GM19351 (cell line): ENCODE measurements around the gene CDH11.

Source experiments
- ATAC-seq: cut with Tn5 transposase; IDR thresholded peaks from one replicate; pipeline ENCODE4 v1.9.1; 2021; ENCODE audit warnings: mild to moderate bottlenecking, moderate library complexity; ENCODE audit not compliant: unreplicated experiment

Gene CDH11

DNA sequence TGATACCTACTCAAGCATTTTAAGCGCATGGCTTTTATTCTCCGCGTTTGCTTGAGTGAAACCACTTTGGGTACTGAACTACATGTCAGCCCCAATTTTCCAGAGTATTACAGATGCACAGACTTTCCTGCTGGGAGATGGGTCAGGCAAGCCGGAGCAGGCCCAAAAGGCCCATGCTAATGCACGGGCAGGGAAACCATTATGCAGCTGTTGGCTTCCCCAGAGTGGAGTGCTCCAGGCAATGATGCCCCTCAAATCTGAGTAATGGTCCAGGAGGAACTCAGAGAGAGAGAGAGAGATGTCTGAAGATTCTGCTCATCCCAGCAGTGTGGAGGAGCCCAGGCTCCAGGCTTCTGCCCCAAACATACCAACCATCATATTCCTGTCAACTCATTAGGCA lies 80.2 kb downstream of the CDH11 start:
- ATAC-seq: no peak

GRCh38 chr16:65038100-65038499 lies 83.8 kb downstream of the CDH11 start:
- ATAC-seq: no peak

GRCh38 chr16:65037556-65037955 lies 84.3 kb downstream of the CDH11 start:
- no peak for ATAC-seq

- no peak for ATAC-seq
These were observed 86.9 kb downstream of the CDH11 start for GRCh38 chr16:65034915-65035314.

GRCh38 chr16:65032387-65032786 lies 89.5 kb downstream of the CDH11 start:
- no peak for ATAC-seq

- no peak for ATAC-seq
These were observed 97.1 kb downstream of the CDH11 start for GRCh38 chr16:65024767-65025178.

DNA sequence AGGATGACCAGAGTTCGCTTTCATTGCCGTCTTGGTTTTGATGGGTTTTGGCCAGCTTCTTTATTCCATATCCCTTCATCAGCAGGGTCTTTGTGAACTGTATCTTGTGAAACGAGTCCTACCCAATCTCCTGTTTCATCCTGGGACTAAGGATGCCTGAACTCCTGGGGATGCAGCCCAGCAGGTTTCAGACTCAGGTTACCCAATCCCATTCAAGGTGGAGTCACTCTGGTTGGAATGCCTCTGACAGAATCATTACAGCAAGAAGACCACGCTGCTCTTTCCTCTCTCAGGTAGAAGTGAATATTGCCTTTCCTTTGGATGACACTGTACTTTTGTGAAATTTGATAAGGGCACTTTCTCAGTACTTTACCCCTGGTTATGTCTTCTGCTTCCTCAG lies 98.1 kb downstream of the CDH11 start:
- no peak for ATAC-seq

DNA sequence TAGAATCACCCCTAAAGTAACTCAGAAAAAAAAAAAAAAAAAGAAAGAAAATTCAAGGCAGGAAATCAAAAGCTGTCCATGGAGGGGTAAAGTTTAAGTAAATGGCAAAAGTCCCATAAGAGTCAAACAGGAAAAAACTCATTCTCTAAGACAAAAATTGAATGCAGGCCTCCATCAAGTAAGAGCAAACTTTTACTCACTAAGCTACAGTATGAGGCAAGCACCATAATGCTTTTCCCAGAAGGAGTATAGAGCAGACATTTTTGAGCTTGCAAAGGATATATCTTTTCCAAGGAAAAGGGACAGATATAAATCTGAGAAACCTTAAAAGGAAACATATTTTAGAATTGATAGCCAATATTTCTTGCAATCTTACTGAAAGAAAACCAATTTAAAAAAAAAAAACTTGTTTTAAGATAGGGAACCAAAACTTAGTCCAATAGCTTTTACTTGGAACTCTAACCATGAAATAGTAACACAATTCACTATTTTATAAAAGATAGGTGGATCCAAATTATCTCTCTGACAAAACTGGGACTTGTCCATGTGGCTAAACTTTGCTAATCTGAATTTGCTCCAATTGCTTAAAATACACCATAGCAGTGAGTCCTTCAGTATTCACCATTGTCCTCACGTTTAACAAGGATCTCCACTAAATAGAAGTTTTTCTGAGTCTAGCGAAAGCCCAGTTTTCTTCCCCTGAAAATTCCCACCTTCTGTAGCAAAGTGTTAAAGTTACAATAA lies 99.8 kb downstream of the CDH11 start:
- ATAC-seq: no peak

DNA sequence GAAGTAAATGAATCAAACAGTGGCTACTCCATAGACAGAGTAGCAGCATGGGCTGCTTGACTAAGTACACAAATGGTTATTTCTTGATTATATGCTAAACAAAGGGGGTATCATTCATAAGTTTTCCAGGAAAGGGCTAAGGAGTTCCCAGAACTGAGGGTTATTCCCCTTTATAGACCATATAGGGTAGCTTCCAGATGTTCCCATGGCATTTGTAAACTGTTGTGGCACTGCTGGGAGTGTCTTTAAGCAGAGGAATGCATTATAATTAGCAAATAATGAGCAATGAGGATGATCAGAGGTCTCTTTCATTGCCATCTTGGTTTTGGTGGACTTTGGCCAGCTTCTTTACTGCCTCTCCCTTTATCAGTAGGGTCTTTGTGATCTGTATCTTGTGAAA lies 105.1 kb downstream of the CDH11 start:
- ATAC-seq: no peak

DNA sequence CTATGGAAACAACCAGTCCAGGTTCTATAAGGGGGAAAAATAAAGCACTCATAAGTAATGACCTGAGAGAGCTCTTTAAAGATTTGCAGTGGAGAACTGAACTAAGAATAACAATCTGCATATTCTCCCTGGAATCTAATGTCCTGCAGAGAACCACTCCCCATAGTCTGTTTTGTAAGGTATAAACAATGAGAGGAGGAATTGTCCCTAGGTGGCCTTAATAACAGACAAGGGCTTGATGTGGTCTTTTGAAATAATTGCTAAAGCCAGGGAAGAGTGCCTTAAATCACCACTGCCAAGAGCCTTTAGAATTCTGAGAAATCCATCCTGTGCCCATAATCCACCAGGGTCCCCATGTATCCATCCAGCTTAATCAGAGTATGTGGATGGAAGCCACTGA lies 106.3 kb downstream of the CDH11 start:
- ATAC-seq: no peak

GRCh38 chr16:65012357-65012756 lies 109.5 kb downstream of the CDH11 start:
- ATAC-seq: no peak

DNA sequence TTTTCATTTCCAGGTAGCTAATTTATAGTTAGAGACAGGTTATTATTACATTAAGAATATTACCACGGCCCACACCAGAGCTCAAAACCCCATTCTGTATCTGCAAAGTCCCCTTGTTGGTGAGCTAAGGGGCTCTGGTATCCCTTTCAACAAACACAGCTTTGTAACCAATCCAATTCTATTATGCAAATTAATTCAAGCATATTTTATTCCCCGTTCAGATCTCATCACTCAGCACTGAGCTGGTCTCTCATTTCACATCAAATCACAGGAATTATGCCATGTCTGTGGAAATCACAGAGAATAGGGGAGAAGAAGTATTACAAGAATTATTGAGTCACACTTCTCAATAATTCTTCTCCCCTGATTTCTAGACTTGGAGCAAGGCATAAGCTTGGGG lies 111.7 kb downstream of the CDH11 start:
- no peak for ATAC-seq

GRCh38 chr16:65005696-65006095 lies 116.2 kb downstream of the CDH11 start:
- no peak for ATAC-seq

DNA sequence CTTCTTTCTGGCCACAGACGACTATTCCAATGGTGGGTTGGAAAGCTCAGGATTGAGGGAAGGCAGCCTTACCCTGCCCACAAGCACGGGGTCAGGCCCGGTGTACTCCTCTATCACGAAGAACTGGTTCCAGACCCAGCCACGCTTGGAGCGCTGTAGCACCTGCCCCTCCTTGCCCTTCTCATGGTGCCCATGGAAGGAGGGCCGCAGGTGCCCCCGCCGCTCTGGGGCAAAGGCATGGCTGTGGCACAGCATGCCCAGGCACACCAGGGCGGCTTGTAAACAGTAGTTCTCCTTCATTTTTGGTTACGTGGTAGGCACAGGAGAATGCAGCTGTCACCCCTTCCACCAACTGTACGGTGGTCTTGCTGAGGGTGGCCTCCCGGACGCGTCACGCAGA lies 117.3 kb downstream of the CDH11 start:
- ATAC-seq: no peak

DNA sequence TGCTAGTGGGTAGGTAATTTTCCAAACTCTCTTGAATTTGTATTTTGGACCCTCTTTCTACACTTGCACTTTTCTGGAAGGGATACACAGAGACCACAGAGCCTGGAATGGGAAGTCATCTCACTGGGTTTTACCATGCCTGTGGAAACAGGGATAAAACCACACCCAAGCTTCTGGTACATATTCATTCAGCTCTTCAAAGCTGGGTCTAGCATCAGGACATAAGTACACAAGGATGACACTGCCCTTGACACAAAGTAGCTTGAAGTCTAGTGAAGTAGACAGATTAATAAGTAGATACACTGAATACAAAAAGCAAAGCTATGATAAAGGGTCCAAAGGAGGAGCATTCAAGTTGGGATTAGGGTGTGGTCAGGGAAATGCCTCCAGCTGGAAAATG lies 118.2 kb downstream of the CDH11 start:
- no peak for ATAC-seq

GRCh38 chr16:65002265-65002664 lies 119.6 kb downstream of the CDH11 start:
- ATAC-seq: no peak

DNA sequence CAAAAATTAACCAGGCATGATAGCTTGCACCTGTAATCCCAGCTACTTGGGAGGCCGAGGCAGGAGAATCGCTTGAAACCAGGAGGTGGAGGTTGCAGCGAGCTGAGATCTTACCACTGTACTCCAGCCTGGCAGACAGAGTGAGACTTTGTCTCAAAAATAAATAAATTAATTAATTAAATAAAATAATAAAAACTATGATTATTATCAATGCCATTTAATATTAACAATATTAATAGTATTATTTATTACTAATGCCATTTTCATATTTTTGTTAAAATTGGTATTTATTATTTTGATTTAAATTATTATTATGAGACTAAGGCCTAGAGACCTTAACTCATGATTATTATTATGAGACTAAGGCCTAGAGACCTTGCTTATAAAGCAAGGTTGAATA lies 121.2 kb downstream of the CDH11 start:
- ATAC-seq: no peak

- no peak for ATAC-seq
These were observed 124.1 kb downstream of the CDH11 start for GRCh38 chr16:64997751-64998150.

GRCh38 chr16:64997121-64997520 lies 124.7 kb downstream of the CDH11 start:
- ATAC-seq: no peak

DNA sequence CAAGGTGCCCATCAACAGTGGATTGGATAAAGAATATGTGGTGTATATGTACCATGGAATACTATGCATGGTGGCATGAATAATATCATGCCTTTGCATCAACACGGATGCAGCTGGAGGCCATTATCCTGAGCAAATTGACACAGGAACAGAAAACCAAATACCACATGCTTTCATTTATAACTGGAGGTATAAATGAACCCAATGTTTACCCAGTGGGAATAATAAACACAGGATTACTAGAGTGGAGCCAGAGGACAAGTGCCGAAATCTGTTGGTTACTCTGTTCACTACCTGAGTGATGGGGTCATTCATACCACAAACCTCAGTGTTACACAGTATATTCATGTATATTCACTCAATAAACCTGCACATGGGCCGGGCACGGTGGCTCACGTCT lies 125.2 kb downstream of the CDH11 start:
- no peak for ATAC-seq

DNA sequence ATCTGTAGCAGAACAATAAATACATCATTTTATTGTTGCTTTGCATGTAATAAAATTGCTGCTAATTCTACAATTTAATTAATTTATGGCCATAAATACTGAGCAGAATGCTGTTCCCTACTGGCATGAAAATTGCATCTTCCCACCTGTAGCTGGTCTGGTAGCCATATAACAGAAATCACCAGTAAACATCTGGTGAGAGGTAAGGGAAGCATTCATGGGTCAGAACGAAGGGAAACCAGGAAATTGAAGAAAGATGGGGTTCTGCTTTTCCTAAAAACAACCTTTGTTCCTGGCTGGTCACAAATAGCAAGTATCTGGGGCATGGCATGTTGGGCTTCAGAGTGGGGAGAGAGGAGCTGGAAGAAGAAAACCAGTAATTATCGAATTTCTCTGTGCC lies 128.4 kb downstream of the CDH11 start:
- ATAC-seq: no peak

GRCh38 chr16:64991001-64991400 lies 130.9 kb downstream of the CDH11 start:
- ATAC-seq: no peak

DNA sequence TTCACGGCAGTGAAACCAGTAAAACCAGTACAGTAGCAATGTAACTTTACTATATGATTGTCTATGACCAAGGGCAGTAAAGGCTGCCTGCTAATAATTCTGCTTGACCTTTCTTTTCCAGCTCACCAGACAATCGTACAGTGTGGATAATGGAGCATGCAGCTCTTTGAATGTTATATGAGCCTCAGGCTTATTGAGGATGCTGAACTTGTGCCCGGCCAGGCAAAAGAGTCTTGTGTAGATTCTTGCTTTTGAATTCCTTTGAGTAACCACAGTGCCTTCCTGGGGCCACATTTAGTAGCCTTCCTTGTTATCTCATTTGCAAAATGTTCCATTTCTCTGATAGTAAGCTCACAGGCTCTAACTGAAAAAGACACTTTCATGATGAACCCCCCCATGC lies 131.8 kb downstream of the CDH11 start:
- no peak for ATAC-seq
